Keratinocyte (primary cell): ENCODE data around the gene SLC38A8. TPM values are rescaled to one million over a fixed set of nuclear protein-coding genes. Genes with fewer than 3 reads are reported as not detected.

Source experiments
- DNase-seq: peaks from one replicate; pipeline ENCODE4 v3.0.0-alpha.2; 2011; ENCODE audit warnings: low read depth, missing footprints, low spot score
- FAIRE-seq: peaks from 2 replicates; lab custom pipeline; 2011; peaks lifted over from hg19 to GRCh38; lab: Jason Lieb, UNC
- H2AFZ ChIP-seq: 2 replicates; pipeline ENCODE4 v1.6.0; 2012; ENCODE audit warnings: low read length, control low read depth, inconsistent platforms; ENCODE audit not compliant: control insufficient read depth
- H3K27ac ChIP-seq: 2 replicates; pipeline ENCODE4 v1.5.1; 2011; ENCODE audit warnings: low read length; ENCODE audit not compliant: control insufficient read depth, insufficient read depth
- H3K27me3 ChIP-seq: 3 replicates; pipeline ENCODE4 v1.6.0; 2011; ENCODE audit warnings: low read length; ENCODE audit not compliant: control insufficient read depth, insufficient read depth; ENCODE audit errors: extremely low read depth
- H3K36me3 ChIP-seq, 2 experiments: 2 replicates in 1 of 2; 3 replicates in 1 of 2; pipeline ENCODE4 v1.5.1; 2011; ENCODE audit warnings: low read length in 2 of 2, mild to moderate bottlenecking in 1 of 2; ENCODE audit not compliant: control insufficient read depth in 2 of 2, insufficient read depth in 2 of 2; ENCODE audit errors: extremely low read depth in 1 of 2
- H3K4me1 ChIP-seq: 3 replicates; pipeline ENCODE4 v1.5.1; 2011; ENCODE audit warnings: low read length; ENCODE audit not compliant: control insufficient read depth, insufficient read depth; ENCODE audit errors: extremely low read depth
- H3K4me2 ChIP-seq: 3 replicates; pipeline ENCODE4 v1.6.0; 2011; ENCODE audit warnings: low read depth, low read length; ENCODE audit not compliant: control insufficient read depth, insufficient read depth; ENCODE audit errors: extremely low read depth
- H3K4me3 ChIP-seq, 3 experiments: fragments of 200-600 bp in 1 of 3; sonication (generic) in 1 of 3; 2 replicates in 2 of 3; 3 replicates in 1 of 3; pipeline ENCODE4 v1.5.1; 2011 to 2016; ENCODE audit warnings: low read length in 3 of 3, mild to moderate bottlenecking in 3 of 3, control low read depth in 2 of 3, inconsistent platforms in 1 of 3, low read depth in 1 of 3, mixed read lengths in 1 of 3, mixed run types in 1 of 3, moderate library complexity in 1 of 3; ENCODE audit not compliant: control insufficient read depth in 2 of 3, insufficient read depth in 2 of 3; ENCODE audit errors: extremely low read depth in 1 of 3
- H3K79me2 ChIP-seq: 2 replicates; pipeline ENCODE4 v1.6.0; 2012; ENCODE audit warnings: low read length; ENCODE audit not compliant: control insufficient read depth, insufficient read depth
- H3K9ac ChIP-seq: 3 replicates; pipeline ENCODE4 v1.6.0; 2011; ENCODE audit warnings: low read length; ENCODE audit not compliant: control insufficient read depth, insufficient read depth; ENCODE audit errors: extremely low read depth
- H3K9me1 ChIP-seq: 3 replicates; pipeline ENCODE4 v1.6.0; 2011; ENCODE audit warnings: low read length; ENCODE audit not compliant: control insufficient read depth, insufficient read depth; ENCODE audit errors: extremely low read depth
- H3K9me3 ChIP-seq: 2 replicates; pipeline ENCODE4 v1.5.1; 2012; ENCODE audit warnings: low read depth, low read length; ENCODE audit not compliant: control insufficient read depth
- H4K20me1 ChIP-seq: 3 replicates; pipeline ENCODE4 v1.6.0; 2011; ENCODE audit warnings: low read length; ENCODE audit not compliant: control insufficient read depth, insufficient read depth; ENCODE audit errors: extremely low read depth
- EZH2 ChIP-seq: IDR thresholded peaks from one replicate; pipeline ENCODE4 v1.6.1; 2012; ENCODE audit warnings: inconsistent platforms, mild to moderate bottlenecking, low read length, moderate library complexity
- dilution Hi-C: fragments of 300-500 bp; cut with MboI; formaldehyde crosslinking; loops from one replicate; pipeline ENCODE4 v1.7.0; 2020; ENCODE audit warnings: low sequenced_read_pairs; ENCODE audit not compliant: extremely low pct_ligation_motif_present
- polyA plus RNA-seq, 5 experiments: library from polyadenylated mRNA; depleted of rRNA in 3 of 5; stranded (reverse) in 3 of 5; stranded (forward) in 1 of 5; unstranded in 1 of 5; fragments of >200 nt; gene quantifications; 1 replicate in 1 of 5; 2 replicates in 3 of 5; 3 replicates in 1 of 5; pipeline versions ENCODE4 v1.2.1 to v1.2.3, GENCODE V29; 2011 to 2012; ENCODE audit warnings: missing spikeins in 2 of 5, low read depth in 1 of 5, low replicate concordance in 1 of 5
- TF ChIP-seq, protein P1 (sequence below), 3 experiments: IDR thresholded peaks in 1 of 3; conservative IDR thresholded peaks in 1 of 3; optimal IDR thresholded peaks in 1 of 3; 2 replicates in 2 of 3; 3 replicates in 1 of 3; pipeline versions ENCODE3 to v1.5.1; 2011; ENCODE audit warnings: low read length in 3 of 3, mild to moderate bottlenecking in 3 of 3, moderate library complexity in 2 of 3, control low read depth in 1 of 3, inconsistent platforms in 1 of 3; ENCODE audit not compliant: insufficient read depth in 2 of 3; ENCODE audit errors: extremely low read depth in 1 of 3

SLC38A8 gene
- polyA plus RNA-seq, 1 donor (not counting 4 experiments of a cell fraction or from before 2014, with no cell fraction given): not detected

DNA sequence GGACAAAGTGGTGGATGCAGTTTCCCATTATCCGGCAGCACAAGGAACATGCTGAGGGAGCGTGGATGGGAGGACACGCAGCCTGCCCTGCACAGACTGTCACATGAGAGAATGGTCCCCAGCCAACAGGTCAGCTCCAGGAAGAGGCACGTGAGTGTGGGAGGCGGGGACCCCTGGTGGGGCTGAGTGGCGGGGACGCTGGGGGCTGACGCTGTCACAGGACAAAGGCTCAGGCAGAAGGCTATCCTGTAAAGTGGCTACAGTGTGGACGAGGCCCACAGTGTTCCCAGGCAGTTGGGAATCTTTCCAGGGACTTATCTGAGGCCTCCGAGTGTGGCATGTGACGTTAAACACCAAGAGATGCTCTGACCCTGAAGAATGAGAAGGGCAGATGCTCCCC is 43.7 kb upstream of the SLC38A8 start:
- Histone ChIP-seq H2AFZ (no peak overlapping the region), H3K9me3 (no peaks in the 10 kb centered on the region), H3K9ac (no peak overlapping the region), H4K20me1 (no peaks in the 10 kb centered on the region), H3K36me3 (peaks cover 21 to 41% of the 10 kb centered on the region in 2 experiments), H3K4me3 (no peak overlapping the region), H3K27ac (no peak overlapping the region), H3K4me2 (no peak overlapping the region), H3K27me3 (no peaks in the 10 kb centered on the region), H3K79me2 (no peaks in the 10 kb centered on the region), H3K4me1 (no peaks in the 10 kb centered on the region), H3K9me1 (no peaks in the 10 kb centered on the region)
- DNase-seq: no peak
- no peak for FAIRE-seq
- TF ChIP-seq, protein P1, sequence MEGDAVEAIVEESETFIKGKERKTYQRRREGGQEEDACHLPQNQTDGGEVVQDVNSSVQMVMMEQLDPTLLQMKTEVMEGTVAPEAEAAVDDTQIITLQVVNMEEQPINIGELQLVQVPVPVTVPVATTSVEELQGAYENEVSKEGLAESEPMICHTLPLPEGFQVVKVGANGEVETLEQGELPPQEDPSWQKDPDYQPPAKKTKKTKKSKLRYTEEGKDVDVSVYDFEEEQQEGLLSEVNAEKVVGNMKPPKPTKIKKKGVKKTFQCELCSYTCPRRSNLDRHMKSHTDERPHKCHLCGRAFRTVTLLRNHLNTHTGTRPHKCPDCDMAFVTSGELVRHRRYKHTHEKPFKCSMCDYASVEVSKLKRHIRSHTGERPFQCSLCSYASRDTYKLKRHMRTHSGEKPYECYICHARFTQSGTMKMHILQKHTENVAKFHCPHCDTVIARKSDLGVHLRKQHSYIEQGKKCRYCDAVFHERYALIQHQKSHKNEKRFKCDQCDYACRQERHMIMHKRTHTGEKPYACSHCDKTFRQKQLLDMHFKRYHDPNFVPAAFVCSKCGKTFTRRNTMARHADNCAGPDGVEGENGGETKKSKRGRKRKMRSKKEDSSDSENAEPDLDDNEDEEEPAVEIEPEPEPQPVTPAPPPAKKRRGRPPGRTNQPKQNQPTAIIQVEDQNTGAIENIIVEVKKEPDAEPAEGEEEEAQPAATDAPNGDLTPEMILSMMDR (optimal IDR thresholded peaks at IDR 0.05 in 1 of 3, IDR thresholded peaks at IDR 0.05 in 1 of 3, conservative IDR thresholded peaks at IDR 0.05 in 1 of 3; ENCODE audit: extremely low read depth in 1 of 3, insufficient read depth in 2 of 3, low read length in 3 of 3): no peak
- TF ChIP-seq EZH2: no peak
- dilution Hi-C loops: no loop called here

DNA sequence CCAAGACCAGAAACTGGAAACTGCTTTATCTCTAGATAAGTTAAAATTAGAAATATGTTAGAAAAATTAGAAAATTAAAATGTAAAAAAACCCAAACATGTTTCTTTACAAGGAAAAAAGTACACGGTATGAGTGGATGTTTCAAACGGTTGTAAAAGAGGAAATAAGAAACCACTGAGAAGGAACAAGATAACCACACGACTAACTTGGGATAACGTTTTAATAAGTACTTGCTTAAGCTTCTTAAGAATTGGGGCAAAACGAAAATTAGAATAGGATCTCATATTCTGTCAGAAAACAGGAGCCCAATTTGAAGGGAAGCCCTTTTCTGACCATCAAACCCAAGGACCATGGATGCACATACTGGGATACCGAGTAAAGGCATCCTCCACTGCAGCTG is 43.2 kb upstream of the SLC38A8 start:
- Histone ChIP-seq H3K4me1 (peaks cover 4% of the 10 kb centered on the region), H3K4me3 (no peak overlapping the region), H4K20me1 (no peaks in the 10 kb centered on the region), H3K27ac (no peak overlapping the region), H3K9me3 (no peaks in the 10 kb centered on the region), H3K9ac (no peak overlapping the region), H3K4me2 (no peak overlapping the region), H3K9me1 (no peaks in the 10 kb centered on the region), H3K36me3 (peaks cover 25 to 41% of the 10 kb centered on the region in 2 experiments), H3K27me3 (no peaks in the 10 kb centered on the region), H3K79me2 (no peaks in the 10 kb centered on the region), H2AFZ (no peak overlapping the region)
- dilution Hi-C loops: no loop called here
- TF ChIP-seq, protein P1 (optimal IDR thresholded peaks at IDR 0.05 in 1 of 3, IDR thresholded peaks at IDR 0.05 in 1 of 3, conservative IDR thresholded peaks at IDR 0.05 in 1 of 3; ENCODE audit: extremely low read depth in 1 of 3, insufficient read depth in 2 of 3, low read length in 3 of 3): no peak
- no peak for TF ChIP-seq EZH2
- DNase-seq (no peak), FAIRE-seq (no peak)
